K562 (cell line): ENCODE data around the gene CBFA2T2. TPM values are rescaled to one million over a fixed set of nuclear protein-coding genes. Genes with fewer than 3 reads are reported as not detected.

Source experiments
- BHLHE40 ChIP-seq: IDR thresholded peaks from 2 replicates; pipeline ENCODE4 v1.6.1; 2011; ENCODE audit warnings: low read length, improper control_type of control experiment
- FOXJ3 ChIP-seq: sonication (generic); formaldehyde crosslinking; IDR thresholded peaks from 2 replicates; pipeline ENCODE4 v1.4.0; 2020; ENCODE audit warnings: mild to moderate bottlenecking, missing genetic modification reagents
- KLF6 ChIP-seq: fragments of 250-450 bp; sonication (Bioruptor Pico); IDR thresholded peaks from 2 replicates; pipeline ENCODE4 v1.4.0; 2020; ENCODE audit warnings: mild to moderate bottlenecking, moderate library complexity, borderline replicate concordance
- NFYB ChIP-seq: IDR thresholded peaks from 2 replicates; pipeline ENCODE4 v1.6.1; 2011; ENCODE audit warnings: mild to moderate bottlenecking, moderate library complexity; ENCODE audit not compliant: insufficient read length; ENCODE audit errors: extremely low read depth
- PCBP2 ChIP-seq: fragments of 200-400 bp; formaldehyde crosslinking; IDR thresholded peaks from 2 replicates; pipeline ENCODE4 v1.6.1; 2018; ENCODE audit warnings: low read length, low read depth, mild to moderate bottlenecking, moderate library complexity; ENCODE audit not compliant: poor library complexity, severe bottlenecking
- polyA plus RNA-seq, 8 experiments: library from polyadenylated mRNA; depleted of rRNA in 4 of 8; stranded (reverse) in 5 of 8; unstranded in 3 of 8; fragments of >200 nt; fragmentation: Nextera tagmentation in 2 of 8; fragmentation: Illumina TruSeq in 1 of 8; extraction: Ambion mirVana in 2 of 8; extraction: Trizol in 1 of 8; gene quantifications; 2 replicates each; pipeline versions ENCODE4 v1.2.1 to v1.2.3, GENCODE V29; 2011 to 2014; ENCODE audit warnings: inconsistent platforms in 1 of 8, missing spikeins in 1 of 8
- total RNA-seq, 7 experiments: library from RNA; depleted of rRNA in 6 of 7; stranded (reverse); fragments of >200 nt in 6 of 7; fragmentation: Illumina TruSeq in 2 of 7; extraction: Trizol in 2 of 7; gene quantifications; 2 replicates each; pipeline versions ENCODE4 v1.2.1 to v1.2.3, GENCODE V29; 2011 to 2021; ENCODE audit warnings: low replicate concordance in 1 of 7
- TF ChIP-seq, protein P1 (sequence below): fragments of 450-650 bp; IDR thresholded peaks from 2 replicates; pipeline ENCODE4 v1.6.1; 2016; ENCODE audit warnings: low read depth
- TF ChIP-seq, protein P2 (sequence below): IDR thresholded peaks from 3 replicates; pipeline ENCODE4 v1.6.1; 2011; ENCODE audit warnings: borderline replicate concordance, mild to moderate bottlenecking, moderate library complexity; ENCODE audit not compliant: insufficient read length; ENCODE audit errors: extremely low read depth
- TF ChIP-seq, protein P3 (sequence below): sonication (generic); formaldehyde crosslinking; IDR thresholded peaks from 2 replicates; pipeline ENCODE4 v1.8.1; 2023; ENCODE audit warnings: missing genetic modification reagents, mild to moderate bottlenecking, borderline replicate concordance

CBFA2T2 gene
- total and polyA plus RNA-seq, 9 of the 15 experiments (the other 6 are each of a cell fraction or from before 2014, with no cell fraction given) = 0.27 to 9.6 (median 5.8) TPM

DNA sequence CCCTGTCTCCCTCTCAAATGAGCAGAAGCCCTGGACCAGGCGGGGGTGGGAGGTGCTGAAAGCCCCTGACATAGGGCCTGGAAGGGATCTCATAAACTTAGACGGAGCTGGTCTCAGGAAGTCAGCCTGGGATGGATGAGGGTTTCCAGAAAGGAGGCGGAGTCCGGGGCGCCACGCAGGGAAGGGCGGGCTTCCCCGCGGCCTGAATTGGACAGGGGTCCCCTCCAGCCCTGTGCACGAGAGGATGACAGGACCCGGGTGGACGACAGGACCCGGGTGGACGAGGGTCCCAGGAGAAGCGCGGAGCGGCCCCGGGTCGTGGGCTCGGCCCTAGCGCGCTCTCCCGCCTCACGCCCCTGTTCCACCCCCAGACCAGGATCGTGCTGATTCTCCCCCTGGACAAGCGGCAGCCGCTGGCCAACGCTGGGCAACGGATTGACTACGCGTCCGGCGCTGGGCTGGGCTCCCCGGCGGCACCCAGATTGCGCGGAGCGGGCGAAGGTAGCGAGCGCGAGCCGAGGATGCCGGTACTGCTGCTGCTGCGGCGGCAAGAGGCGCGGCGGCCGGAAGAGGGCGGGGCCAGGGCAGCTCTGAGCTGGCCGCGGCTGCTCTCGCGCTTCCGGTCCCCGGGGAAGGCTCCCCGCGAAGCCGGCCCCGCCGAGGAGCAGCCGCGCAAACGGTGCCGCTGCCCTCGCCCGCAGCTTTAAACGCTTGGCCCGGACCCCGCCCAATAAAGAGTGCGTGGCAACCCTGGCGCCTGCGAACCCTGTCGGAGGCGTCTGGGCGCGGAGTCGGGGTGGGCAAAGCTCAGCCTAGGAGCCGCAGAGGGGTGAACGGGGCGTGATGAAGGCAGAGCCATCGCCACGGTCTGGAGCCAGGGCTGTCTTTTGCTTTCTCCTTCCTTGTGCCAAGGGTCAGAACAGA is 173.5 kb downstream of the CBFA2T2 start (continued):
- TF ChIP-seq, protein P1, sequence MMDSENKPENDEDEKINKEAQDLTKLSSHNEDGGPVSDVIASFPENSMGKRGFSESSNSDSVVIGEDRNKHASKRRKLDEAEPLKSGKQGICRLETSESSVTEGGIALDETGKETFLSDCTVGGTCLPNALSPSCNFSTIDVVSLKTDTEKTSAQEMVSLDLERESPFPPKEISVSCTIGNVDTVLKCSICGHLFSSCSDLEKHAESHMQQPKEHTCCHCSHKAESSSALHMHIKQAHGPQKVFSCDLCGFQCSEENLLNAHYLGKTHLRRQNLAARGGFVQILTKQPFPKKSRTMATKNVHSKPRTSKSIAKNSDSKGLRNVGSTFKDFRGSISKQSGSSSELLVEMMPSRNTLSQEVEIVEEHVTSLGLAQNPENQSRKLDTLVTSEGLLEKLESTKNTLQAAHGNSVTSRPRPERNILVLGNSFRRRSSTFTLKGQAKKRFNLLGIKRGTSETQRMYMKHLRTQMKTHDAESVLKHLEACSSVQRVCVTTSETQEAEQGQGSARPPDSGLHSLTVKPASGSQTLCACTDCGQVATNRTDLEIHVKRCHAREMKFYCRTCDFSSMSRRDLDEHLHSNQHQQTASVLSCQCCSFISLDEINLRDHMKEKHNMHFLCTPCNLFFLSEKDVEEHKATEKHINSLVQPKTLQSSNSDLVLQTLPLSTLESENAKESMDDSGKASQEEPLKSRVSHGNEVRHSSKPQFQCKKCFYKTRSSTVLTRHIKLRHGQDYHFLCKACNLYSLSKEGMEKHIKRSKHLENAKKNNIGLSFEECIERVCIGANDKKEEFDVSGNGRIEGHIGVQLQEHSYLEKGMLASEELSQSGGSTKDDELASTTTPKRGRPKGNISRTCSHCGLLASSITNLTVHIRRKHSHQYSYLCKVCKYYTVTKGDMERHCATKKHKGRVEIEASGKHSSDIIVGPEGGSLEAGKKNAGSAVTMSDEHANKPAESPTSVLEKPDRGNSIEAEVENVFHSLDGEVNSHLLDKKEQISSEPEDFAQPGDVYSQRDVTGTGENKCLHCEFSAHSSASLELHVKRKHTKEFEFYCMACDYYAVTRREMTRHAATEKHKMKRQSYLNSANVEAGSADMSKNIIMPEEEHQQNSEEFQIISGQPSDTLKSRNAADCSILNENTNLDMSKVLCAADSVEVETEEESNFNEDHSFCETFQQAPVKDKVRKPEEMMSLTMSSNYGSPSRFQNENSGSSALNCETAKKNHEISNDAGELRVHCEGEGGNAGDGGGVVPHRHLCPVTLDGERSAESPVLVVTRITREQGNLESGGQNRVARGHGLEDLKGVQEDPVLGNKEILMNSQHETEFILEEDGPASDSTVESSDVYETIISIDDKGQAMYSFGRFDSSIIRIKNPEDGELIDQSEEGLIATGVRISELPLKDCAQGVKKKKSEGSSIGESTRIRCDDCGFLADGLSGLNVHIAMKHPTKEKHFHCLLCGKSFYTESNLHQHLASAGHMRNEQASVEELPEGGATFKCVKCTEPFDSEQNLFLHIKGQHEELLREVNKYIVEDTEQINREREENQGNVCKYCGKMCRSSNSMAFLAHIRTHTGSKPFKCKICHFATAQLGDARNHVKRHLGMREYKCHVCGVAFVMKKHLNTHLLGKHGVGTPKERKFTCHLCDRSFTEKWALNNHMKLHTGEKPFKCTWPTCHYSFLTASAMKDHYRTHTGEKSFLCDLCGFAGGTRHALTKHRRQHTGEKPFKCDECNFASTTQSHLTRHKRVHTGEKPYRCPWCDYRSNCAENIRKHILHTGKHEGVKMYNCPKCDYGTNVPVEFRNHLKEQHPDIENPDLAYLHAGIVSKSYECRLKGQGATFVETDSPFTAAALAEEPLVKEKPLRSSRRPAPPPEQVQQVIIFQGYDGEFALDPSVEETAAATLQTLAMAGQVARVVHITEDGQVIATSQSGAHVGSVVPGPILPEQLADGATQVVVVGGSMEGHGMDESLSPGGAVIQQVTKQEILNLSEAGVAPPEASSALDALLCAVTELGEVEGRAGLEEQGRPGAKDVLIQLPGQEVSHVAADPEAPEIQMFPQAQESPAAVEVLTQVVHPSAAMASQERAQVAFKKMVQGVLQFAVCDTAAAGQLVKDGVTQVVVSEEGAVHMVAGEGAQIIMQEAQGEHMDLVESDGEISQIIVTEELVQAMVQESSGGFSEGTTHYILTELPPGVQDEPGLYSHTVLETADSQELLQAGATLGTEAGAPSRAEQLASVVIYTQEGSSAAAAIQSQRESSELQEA = no peak
- TF ChIP-seq KLF6 (CRISPR knock-in tag) = peak; percentile 68; the same call in 1 of the 2 replicates
- TF ChIP-seq PCBP2 = no peak
- no peak for TF ChIP-seq NFYB
- TF ChIP-seq, protein P2, sequence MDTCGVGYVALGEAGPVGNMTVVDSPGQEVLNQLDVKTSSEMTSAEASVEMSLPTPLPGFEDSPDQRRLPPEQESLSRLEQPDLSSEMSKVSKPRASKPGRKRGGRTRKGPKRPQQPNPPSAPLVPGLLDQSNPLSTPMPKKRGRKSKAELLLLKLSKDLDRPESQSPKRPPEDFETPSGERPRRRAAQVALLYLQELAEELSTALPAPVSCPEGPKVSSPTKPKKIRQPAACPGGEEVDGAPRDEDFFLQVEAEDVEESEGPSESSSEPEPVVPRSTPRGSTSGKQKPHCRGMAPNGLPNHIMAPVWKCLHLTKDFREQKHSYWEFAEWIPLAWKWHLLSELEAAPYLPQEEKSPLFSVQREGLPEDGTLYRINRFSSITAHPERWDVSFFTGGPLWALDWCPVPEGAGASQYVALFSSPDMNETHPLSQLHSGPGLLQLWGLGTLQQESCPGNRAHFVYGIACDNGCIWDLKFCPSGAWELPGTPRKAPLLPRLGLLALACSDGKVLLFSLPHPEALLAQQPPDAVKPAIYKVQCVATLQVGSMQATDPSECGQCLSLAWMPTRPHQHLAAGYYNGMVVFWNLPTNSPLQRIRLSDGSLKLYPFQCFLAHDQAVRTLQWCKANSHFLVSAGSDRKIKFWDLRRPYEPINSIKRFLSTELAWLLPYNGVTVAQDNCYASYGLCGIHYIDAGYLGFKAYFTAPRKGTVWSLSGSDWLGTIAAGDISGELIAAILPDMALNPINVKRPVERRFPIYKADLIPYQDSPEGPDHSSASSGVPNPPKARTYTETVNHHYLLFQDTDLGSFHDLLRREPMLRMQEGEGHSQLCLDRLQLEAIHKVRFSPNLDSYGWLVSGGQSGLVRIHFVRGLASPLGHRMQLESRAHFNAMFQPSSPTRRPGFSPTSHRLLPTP = no peak
- no peak for TF ChIP-seq FOXJ3 (CRISPR knock-in tag)
- no peak for TF ChIP-seq BHLHE40
- TF ChIP-seq, protein P3, sequence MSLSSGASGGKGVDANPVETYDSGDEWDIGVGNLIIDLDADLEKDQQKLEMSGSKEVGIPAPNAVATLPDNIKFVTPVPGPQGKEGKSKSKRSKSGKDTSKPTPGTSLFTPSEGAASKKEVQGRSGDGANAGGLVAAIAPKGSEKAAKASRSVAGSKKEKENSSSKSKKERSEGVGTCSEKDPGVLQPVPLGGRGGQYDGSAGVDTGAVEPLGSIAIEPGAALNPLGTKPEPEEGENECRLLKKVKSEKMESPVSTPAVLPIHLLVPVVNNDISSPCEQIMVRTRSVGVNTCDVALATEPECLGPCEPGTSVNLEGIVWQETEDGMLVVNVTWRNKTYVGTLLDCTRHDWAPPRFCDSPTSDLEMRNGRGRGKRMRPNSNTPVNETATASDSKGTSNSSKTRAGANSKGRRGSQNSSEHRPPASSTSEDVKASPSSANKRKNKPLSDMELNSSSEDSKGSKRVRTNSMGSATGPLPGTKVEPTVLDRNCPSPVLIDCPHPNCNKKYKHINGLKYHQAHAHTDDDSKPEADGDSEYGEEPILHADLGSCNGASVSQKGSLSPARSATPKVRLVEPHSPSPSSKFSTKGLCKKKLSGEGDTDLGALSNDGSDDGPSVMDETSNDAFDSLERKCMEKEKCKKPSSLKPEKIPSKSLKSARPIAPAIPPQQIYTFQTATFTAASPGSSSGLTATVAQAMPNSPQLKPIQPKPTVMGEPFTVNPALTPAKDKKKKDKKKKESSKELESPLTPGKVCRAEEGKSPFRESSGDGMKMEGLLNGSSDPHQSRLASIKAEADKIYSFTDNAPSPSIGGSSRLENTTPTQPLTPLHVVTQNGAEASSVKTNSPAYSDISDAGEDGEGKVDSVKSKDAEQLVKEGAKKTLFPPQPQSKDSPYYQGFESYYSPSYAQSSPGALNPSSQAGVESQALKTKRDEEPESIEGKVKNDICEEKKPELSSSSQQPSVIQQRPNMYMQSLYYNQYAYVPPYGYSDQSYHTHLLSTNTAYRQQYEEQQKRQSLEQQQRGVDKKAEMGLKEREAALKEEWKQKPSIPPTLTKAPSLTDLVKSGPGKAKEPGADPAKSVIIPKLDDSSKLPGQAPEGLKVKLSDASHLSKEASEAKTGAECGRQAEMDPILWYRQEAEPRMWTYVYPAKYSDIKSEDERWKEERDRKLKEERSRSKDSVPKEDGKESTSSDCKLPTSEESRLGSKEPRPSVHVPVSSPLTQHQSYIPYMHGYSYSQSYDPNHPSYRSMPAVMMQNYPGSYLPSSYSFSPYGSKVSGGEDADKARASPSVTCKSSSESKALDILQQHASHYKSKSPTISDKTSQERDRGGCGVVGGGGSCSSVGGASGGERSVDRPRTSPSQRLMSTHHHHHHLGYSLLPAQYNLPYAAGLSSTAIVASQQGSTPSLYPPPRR (CRISPR knock-in tag) = no peak
